ENCODE data around the gene CELSR2.

The CELSR2 gene

GRCh38 chr1:109312246-109312645 is 62.9 kb downstream of the CELSR2 start:
- FAIRE-seq: no peak

- FAIRE-seq: no peak
Measured at GRCh38 chr1:109312978-109313775, 63.8 kb downstream of the CELSR2 start.

- FAIRE-seq: no peak
Measured at GRCh38 chr1:109314795-109315194, 65.5 kb downstream of the CELSR2 start.

GRCh38 chr1:109315288-109315687 is 65.9 kb downstream of the CELSR2 start:
- FAIRE-seq: no peak

GRCh38 chr1:109316506-109316905 is 67.2 kb downstream of the CELSR2 start:
- FAIRE-seq: no peak

GRCh38 chr1:109319114-109319513 is 69.8 kb downstream of the CELSR2 start:
- FAIRE-seq: no peak

- no peak for FAIRE-seq
Measured at GRCh38 chr1:109322974-109323373, 73.6 kb downstream of the CELSR2 start.
